Fibroblast of lung (primary cell): ENCODE measurements around the gene OPRD1.
"Not testable (repeated sequence)": the region's sequence is repeated elsewhere in the genome, so short reads cannot be mapped to it uniquely, and the experiment has no call there.

Source experiments
- EZH2 ChIP-seq: IDR thresholded peaks from 2 replicates; pipeline ENCODE4 v1.5.1; 2012; ENCODE audit warnings: low read length, control low read depth, mild to moderate bottlenecking; ENCODE audit errors: missing control alignments
- TF ChIP-seq, protein P1 (sequence below), 2 donors: IDR thresholded peaks in 1 of 2; conservative IDR thresholded peaks in 1 of 2; 1 replicate in 1 of 2; 2 replicates in 1 of 2; pipeline ENCODE4 v1.5.1; 2011 to 2012; ENCODE audit warnings: low read length in 2 of 2, control low read depth in 1 of 2, inconsistent platforms in 1 of 2, low read depth in 1 of 2, mild to moderate bottlenecking in 1 of 2

DNA sequence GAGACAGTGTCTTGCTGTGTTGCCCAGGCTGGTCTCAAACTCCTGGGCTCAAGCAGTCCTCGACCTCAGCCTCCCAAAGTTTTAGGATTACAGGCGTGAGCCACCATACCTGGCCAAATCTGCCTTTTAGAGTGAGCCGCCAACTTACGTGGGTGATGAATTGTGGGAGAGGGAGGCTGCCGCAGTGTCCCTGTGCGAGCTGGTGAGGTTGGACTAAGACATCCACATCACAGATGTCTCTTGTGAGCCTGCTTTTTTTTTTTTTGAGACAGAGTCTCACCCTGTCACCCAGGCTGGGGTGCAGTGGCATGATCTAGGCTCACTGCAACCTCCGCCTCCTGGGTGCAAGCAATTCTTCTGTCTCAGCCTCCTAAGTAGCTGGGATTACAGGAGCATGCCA lies 42.4 kb downstream of the OPRD1 start:
- TF ChIP-seq, protein P1, sequence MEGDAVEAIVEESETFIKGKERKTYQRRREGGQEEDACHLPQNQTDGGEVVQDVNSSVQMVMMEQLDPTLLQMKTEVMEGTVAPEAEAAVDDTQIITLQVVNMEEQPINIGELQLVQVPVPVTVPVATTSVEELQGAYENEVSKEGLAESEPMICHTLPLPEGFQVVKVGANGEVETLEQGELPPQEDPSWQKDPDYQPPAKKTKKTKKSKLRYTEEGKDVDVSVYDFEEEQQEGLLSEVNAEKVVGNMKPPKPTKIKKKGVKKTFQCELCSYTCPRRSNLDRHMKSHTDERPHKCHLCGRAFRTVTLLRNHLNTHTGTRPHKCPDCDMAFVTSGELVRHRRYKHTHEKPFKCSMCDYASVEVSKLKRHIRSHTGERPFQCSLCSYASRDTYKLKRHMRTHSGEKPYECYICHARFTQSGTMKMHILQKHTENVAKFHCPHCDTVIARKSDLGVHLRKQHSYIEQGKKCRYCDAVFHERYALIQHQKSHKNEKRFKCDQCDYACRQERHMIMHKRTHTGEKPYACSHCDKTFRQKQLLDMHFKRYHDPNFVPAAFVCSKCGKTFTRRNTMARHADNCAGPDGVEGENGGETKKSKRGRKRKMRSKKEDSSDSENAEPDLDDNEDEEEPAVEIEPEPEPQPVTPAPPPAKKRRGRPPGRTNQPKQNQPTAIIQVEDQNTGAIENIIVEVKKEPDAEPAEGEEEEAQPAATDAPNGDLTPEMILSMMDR (conservative IDR thresholded peaks at IDR 0.05 in 1 of 2, IDR thresholded peaks at IDR 0.05 in 1 of 2; ENCODE audit: low read depth in 1 of 2, low read length in 2 of 2), result not testable (repeated sequence)
- TF ChIP-seq EZH2, result not testable (repeated sequence)
